ENCODE results near the gene IMMP2L. TPM values are rescaled to one million over a fixed set of nuclear protein-coding genes. Genes with fewer than 3 reads are reported as not detected.

IMMP2L gene
- total RNA-seq, 3 donors from 2014 or later (not counting 1 experiment from before 2014, with no cell fraction given): 6.9 to 9.2 (median 8.7) TPM

GRCh38 chr7:111080495-111081105 is 481.7 kb downstream of the IMMP2L start:
- H3K4me1 ChIP-seq (ENCODE audit: control insufficient read depth, insufficient read depth, low read length): peaks cover 3% of the 10 kb centered on the region

DNA sequence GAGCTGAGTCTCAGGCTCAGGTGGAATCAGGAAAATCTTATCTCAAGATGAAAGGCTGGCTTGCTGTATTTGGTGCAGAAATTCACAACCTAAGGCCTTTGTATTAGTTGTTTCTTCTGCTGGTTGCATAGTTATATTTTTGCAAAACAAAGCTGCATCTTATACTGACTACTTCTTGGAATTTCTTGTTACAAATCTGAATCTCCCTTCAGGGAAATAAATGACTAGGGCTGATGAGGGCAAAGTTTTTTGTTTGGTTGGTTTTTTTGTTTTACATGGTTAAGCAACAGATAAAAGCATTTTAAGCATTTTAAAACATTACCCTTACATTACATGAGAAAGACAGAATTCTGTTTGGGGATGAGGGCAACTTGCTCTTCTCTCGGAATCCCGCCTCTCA is 485.3 kb downstream of the IMMP2L start:
- no peaks in the 10 kb centered on the region for H3K36me3 Mint-ChIP-seq
- WGBS (ENCODE audit: insufficient coverage): 100% methylated on average over 2 of the region's 2 CpGs
- no peak for TF ChIP-seq CTCF (IDR thresholded peaks at IDR 0.05)
- H3K9me3 Mint-ChIP-seq: peaks cover 5 to 6% of the 10 kb centered on the region in 2 donors
- no peaks in the 10 kb centered on the region for H3K36me3 ChIP-seq (ENCODE audit: control insufficient read depth, insufficient read depth, low read length)
- no peak for ATAC-seq
- H3K27me3 Mint-ChIP-seq (ENCODE audit: low read depth in 2 of 2): no peaks in the 10 kb centered on the region
- DNase-seq: no peak
- H3K4me1 Mint-ChIP-seq: peaks cover 5% of the 10 kb centered on the region in 2 donors
- no peak overlapping the region for H3K27ac Mint-ChIP-seq
- intact Hi-C loops (cut with micrococcal nuclease): no loop called here
- no peak overlapping the region for H3K4me3 Mint-ChIP-seq
- no peak overlapping the region for H3K27ac ChIP-seq (ENCODE audit: low read length)
- no peaks in the 10 kb centered on the region for H3K27me3 ChIP-seq (ENCODE audit: control insufficient read depth, insufficient read depth, low read length)
- no peak overlapping the region for H3K4me3 ChIP-seq (ENCODE audit: low read length)
- H3K4me1 ChIP-seq (ENCODE audit: control insufficient read depth, insufficient read depth, low read length): no peaks in the 10 kb centered on the region
- H3K9me3 ChIP-seq (ENCODE audit: control insufficient read depth, insufficient read depth, low read length): no peaks in the 10 kb centered on the region

More at GRCh38 chr7:111080495-111081105, 481.7 kb downstream of the IMMP2L start:
- Histone ChIP-seq H3K27me3 (ENCODE audit: control insufficient read depth, insufficient read depth, low read length) (no peaks in the 10 kb centered on the region), H3K27ac (ENCODE audit: low read length) (no peak overlapping the region), H3K4me3 (ENCODE audit: low read length) (no peak overlapping the region), H3K36me3 (ENCODE audit: control insufficient read depth, insufficient read depth, low read length) (no peaks in the 10 kb centered on the region), H3K9me3 (ENCODE audit: control insufficient read depth, insufficient read depth, low read length) (no peaks in the 10 kb centered on the region)
- TF ChIP-seq CTCF (IDR thresholded peaks at IDR 0.05): no peak
- Mint-ChIP-seq H3K27me3 (ENCODE audit: low read depth in 2 of 2) (no peaks in the 10 kb centered on the region), H3K36me3 (no peaks in the 10 kb centered on the region), H3K4me3 (no peak overlapping the region), H3K4me1 (peaks cover 15 to 32% of the 10 kb centered on the region in 2 donors), H3K27ac (no peak overlapping the region), H3K9me3 (peaks cover under 1 to 2% of the 10 kb centered on the region in 2 donors)
- 100% methylated on average over 1 of the region's 1 CpG for WGBS (ENCODE audit: insufficient coverage)
- DNase-seq (no peak), ATAC-seq (no peak)
- intact Hi-C loops (cut with micrococcal nuclease): no loop called here

DNA sequence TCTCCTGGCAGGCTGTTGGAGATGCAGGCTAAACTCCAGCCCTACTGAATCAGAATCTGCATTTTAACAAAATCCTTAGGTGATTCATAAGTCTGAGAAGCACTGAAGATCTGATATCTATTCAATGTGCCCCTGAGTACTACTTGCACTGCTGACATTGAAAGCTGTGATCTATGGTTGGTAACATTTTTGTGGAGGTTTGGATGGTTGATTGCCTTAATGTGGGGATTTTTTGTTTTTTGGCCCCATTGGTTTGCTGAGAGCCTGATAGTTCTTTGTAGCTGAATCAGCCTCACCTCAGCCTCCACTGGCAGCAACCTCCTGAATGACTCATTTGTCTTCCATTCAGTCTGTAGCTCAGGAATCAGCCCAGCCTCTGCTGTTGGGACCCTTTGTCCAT is 486.1 kb downstream of the IMMP2L start:
- Histone ChIP-seq H3K9me3 (ENCODE audit: control insufficient read depth, insufficient read depth, low read length) (no peaks in the 10 kb centered on the region), H3K4me1 (ENCODE audit: control insufficient read depth, insufficient read depth, low read length) (no peaks in the 10 kb centered on the region), H3K27ac (ENCODE audit: low read length) (no peak overlapping the region), H3K4me3 (ENCODE audit: low read length) (no peak overlapping the region), H3K36me3 (ENCODE audit: control insufficient read depth, insufficient read depth, low read length) (no peaks in the 10 kb centered on the region), H3K27me3 (ENCODE audit: control insufficient read depth, insufficient read depth, low read length) (no peaks in the 10 kb centered on the region)
- H3K4me3 Mint-ChIP-seq: no peak overlapping the region
- H3K4me1 Mint-ChIP-seq: no peaks in the 10 kb centered on the region
- no peak for TF ChIP-seq CTCF (IDR thresholded peaks at IDR 0.05)
- peaks cover 5 to 6% of the 10 kb centered on the region in 2 donors for H3K9me3 Mint-ChIP-seq
- H3K36me3 Mint-ChIP-seq: no peaks in the 10 kb centered on the region
- no peaks in the 10 kb centered on the region for H3K27me3 Mint-ChIP-seq (ENCODE audit: low read depth in 2 of 2)
- no peak overlapping the region for H3K27ac Mint-ChIP-seq
- ATAC-seq: no peak
- no peak for DNase-seq
- intact Hi-C loops (cut with micrococcal nuclease): no loop called here

- Mint-ChIP-seq H3K27ac (no peak overlapping the region), H3K4me1 (no peaks in the 10 kb centered on the region), H3K36me3 (no peaks in the 10 kb centered on the region), H3K9me3 (peaks cover 5 to 6% of the 10 kb centered on the region in 2 donors), H3K27me3 (ENCODE audit: low read depth in 2 of 2) (no peaks in the 10 kb centered on the region), H3K4me3 (no peak overlapping the region)
- TF ChIP-seq CTCF (IDR thresholded peaks at IDR 0.05): no peak
- 93% methylated on average over 5 of the region's 5 CpGs for WGBS (ENCODE audit: insufficient coverage)
- Histone ChIP-seq H3K4me1 (ENCODE audit: control insufficient read depth, insufficient read depth, low read length) (no peaks in the 10 kb centered on the region), H3K9me3 (ENCODE audit: control insufficient read depth, insufficient read depth, low read length) (no peaks in the 10 kb centered on the region), H3K4me3 (ENCODE audit: low read length) (no peak overlapping the region), H3K36me3 (ENCODE audit: control insufficient read depth, insufficient read depth, low read length) (no peaks in the 10 kb centered on the region), H3K27ac (ENCODE audit: low read length) (no peak overlapping the region), H3K27me3 (ENCODE audit: control insufficient read depth, insufficient read depth, low read length) (no peaks in the 10 kb centered on the region)
- ATAC-seq (no peak), DNase-seq (no peak)
- intact Hi-C loops (cut with micrococcal nuclease): no loop called here
Measured at GRCh38 chr7:111075498-111075897, 486.8 kb downstream of the IMMP2L start.
